ENCODE results near the gene GPRC5B. TPM values are rescaled to one million over a fixed set of nuclear protein-coding genes. Genes with fewer than 3 reads are reported as not detected.

GPRC5B gene
- polyA plus RNA-seq, 2 of the 4 experiments (the other 2 are of a cell fraction) = 12.8 to 19.1 TPM

DNA sequence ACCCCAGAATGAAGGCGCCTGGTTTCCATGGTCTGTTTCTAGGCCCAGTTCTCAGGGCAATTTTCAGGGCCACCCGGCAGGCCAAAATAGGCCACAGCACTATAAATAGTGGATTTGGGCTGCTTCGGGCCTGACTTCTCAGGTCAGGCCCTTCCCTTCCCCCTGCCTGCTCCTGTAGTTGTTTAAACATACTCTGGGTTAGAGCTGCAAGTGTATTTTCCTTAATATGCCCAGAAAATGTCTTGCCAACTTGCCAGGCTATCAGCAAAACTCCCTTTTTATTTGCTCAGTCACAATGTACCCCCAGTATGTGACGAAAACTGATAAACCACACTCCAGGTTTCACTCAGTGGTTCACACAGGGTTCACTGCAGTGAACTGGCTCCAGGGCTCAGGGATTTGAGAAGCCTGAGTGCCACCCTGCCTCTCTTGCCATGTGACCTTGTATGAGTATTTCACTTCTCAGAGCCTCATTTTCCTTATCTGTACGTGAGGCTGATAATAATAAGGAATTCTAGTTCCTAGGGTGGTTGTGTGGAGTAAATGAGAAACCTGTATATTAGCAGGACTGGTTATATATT lies 76.5 kb downstream of the GPRC5B start:
- Histone ChIP-seq H3K27ac (peak overlapping the region; percentile 74 to 87), H3K4me3 (no peak overlapping the region), H3K4me1 (peaks cover 47% of the 10 kb centered on the region), H3K9me3 (peaks cover 32% of the 10 kb centered on the region), H3K4me2 (peak overlapping the region; percentile 42)
- TF ChIP-seq POLR2AphosphoS2 (conservative IDR thresholded peaks at IDR 0.05; ENCODE audit: low read length) (no peak), RARB (CRISPR knock-in tag; IDR thresholded peaks at IDR 0.05) (peak; percentile 62; the same call in 1 of the 2 replicates), JUN (IDR thresholded peaks at IDR 0.05) (0 out of 5 replicates have a peak, but pooled peaks of 1 of the 2 experiments have one; percentile 9), GATA3 (IDR thresholded peaks at IDR 0.05; ENCODE audit: borderline replicate concordance) (peak; percentile 52; the same call in 1 of the 2 replicates)
- TF ChIP-seq, protein P1, sequence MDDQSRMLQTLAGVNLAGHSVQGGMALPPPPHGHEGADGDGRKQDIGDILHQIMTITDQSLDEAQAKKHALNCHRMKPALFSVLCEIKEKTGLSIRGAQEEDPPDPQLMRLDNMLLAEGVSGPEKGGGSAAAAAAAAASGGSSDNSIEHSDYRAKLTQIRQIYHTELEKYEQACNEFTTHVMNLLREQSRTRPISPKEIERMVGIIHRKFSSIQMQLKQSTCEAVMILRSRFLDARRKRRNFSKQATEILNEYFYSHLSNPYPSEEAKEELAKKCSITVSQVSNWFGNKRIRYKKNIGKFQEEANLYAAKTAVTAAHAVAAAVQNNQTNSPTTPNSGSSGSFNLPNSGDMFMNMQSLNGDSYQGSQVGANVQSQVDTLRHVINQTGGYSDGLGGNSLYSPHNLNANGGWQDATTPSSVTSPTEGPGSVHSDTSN (IDR thresholded peaks at IDR 0.05) = no peak
- TF ChIP-seq, protein P2, sequence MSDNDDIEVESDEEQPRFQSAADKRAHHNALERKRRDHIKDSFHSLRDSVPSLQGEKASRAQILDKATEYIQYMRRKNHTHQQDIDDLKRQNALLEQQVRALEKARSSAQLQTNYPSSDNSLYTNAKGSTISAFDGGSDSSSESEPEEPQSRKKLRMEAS (IDR thresholded peaks at IDR 0.05) = peak; percentile 53; the same call in 1 of the 2 replicates
- TF ChIP-seq, protein P3, sequence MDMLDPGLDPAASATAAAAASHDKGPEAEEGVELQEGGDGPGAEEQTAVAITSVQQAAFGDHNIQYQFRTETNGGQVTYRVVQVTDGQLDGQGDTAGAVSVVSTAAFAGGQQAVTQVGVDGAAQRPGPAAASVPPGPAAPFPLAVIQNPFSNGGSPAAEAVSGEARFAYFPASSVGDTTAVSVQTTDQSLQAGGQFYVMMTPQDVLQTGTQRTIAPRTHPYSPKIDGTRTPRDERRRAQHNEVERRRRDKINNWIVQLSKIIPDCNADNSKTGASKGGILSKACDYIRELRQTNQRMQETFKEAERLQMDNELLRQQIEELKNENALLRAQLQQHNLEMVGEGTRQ (IDR thresholded peaks at IDR 0.05) = peak; percentile 47; the same call in 1 of the 2 replicates
- WGBS (ENCODE audit: missing lambda C conversion rate) = 16% methylated on average over 5 of the region's 5 CpGs
- ChIA-PET POLR2A (no interaction called here), CTCF (interaction anchor here (2.1 to 2.4 kb wide), 2 partner anchors 135 to 207 kb away, joined by 4 to 7 read pairs; no protein-coding TSS in a partner anchor)
- FAIRE-seq = peak; percentile 93
- peak; percentile 24 to 84 for DNase-seq (ENCODE audit: low read depth in 1 of 2, low spot score in 1 of 2)
- peak; percentile 38 to 69; a peak in 5 of 6 replicates for ATAC-seq

Small RNAs within 50 kb of the gene (small RNA-seq; reads per million reads assigned to genes)
- 0 reads per million in 6 experiments for gene LARP7P2

Other genes with a start within 250 kb of the GPRC5B start
- gene KNOP1, start 166.6 kb downstream of the GPRC5B start, polyA plus RNA-seq (2011; rRNA removed) = 26.2 and 44.8 TPM in 2 replicates
- 38.2 to 39.2 TPM (median 39.1 TPM) in 3 replicates for gene KNOP1, start 166.6 kb downstream of the GPRC5B start, polyA plus RNA-seq (2017; fragmentation: RNase III; extraction: RNeasy Plus Mini Kit Qiagen cat#74134 plus additional on column Dnase treatment)
- gene IQCK, start 166.6 kb downstream of the GPRC5B start, polyA plus RNA-seq (2011; rRNA removed) = 13.0 and 15.6 TPM in 2 replicates
- gene IQCK, start 166.6 kb downstream of the GPRC5B start, polyA plus RNA-seq (2017; fragmentation: RNase III; extraction: RNeasy Plus Mini Kit Qiagen cat#74134 plus additional on column Dnase treatment) = 10.3 to 12.5 TPM (median 12.1 TPM) in 3 replicates
- not detected in 2 replicates for gene GPR139, start 189.0 kb upstream of the GPRC5B start, polyA plus RNA-seq (2011; rRNA removed)
- gene GPR139, start 189.0 kb upstream of the GPRC5B start, polyA plus RNA-seq (2017; fragmentation: RNase III; extraction: RNeasy Plus Mini Kit Qiagen cat#74134 plus additional on column Dnase treatment) = not detected in 3 replicates